Measurements from ENCODE around the gene XPOT. TPM values are rescaled to one million over a fixed set of nuclear protein-coding genes. Genes with fewer than 3 reads are reported as not detected.

Gene XPOT
- total RNA-seq, 1 experiment from 2014 or later: 130 TPM

DNA sequence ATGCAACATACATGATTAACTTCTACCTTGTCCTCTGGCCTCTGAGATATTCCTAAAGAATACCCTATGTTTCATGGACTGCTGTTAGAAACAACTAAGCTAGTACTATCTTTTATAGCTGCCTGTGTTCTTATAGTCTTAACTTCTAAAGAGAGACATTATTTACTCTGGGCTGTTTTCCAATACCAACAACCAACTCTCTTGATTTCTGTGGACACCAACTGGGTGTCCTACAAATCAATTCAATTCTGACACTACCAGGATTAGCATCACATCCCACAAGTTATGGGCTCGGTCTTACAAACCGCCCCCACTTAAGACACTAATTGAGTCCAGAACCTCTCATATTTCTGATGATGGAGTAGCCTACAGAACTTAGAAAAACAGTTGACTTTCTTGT is 8.3 kb downstream of the XPOT start:
- H4K20me1 ChIP-seq (ENCODE audit: control insufficient read depth, insufficient read depth, insufficient read length): no peaks in the 10 kb centered on the region
- no peak overlapping the region for H2BK15ac ChIP-seq (ENCODE audit: low read depth, low read length)
- Mint-ChIP-seq H3K36me3 (ENCODE audit: insufficient read depth in 1 of 3, low read depth in 3 of 3) (peaks cover 39 to 71% (median 66%) of the 10 kb centered on the region in 3 experiments; a peak in 6 of 7 replicates), H3K27ac (no peak overlapping the region), H3K4me3 (no peak overlapping the region), H3K27me3 (ENCODE audit: low read depth) (no peaks in the 10 kb centered on the region), H3K9me3 (no peaks in the 10 kb centered on the region), H3K4me1 (peaks cover 2 to 5% of the 10 kb centered on the region in 2 experiments; a peak in 3 of 4 replicates)
- peaks cover 7% of the 10 kb centered on the region; the same call in 1 of the 2 replicates for H3K79me2 ChIP-seq (ENCODE audit: insufficient read depth, low read length)
- H3K4ac ChIP-seq (ENCODE audit: low read depth, low read length): no peak overlapping the region
- H2BK12ac ChIP-seq (ENCODE audit: insufficient read length, low read depth, low read length): no peak overlapping the region
- no peaks in the 10 kb centered on the region for H3K27me3 ChIP-seq (ENCODE audit: insufficient read depth, low read length)
- H3K23ac ChIP-seq (ENCODE audit: insufficient read length, low read depth, low read length): no peak overlapping the region
- H3K9me3 ChIP-seq (ENCODE audit: control insufficient read depth, low read depth, low read length): no peaks in the 10 kb centered on the region
- H2BK5ac ChIP-seq (ENCODE audit: insufficient read length, low read length): no peak overlapping the region
- peaks cover 4% of the 10 kb centered on the region for H3K79me1 ChIP-seq (ENCODE audit: insufficient read depth, low read depth, low read length, poor library complexity, severe bottlenecking)
- no peak overlapping the region for H4K91ac ChIP-seq (ENCODE audit: insufficient read length, low read depth, low read length)
- H4K5ac ChIP-seq (ENCODE audit: insufficient read length, low read depth, low read length): no peak overlapping the region
- WGBS (ENCODE audit: extremely low coverage, insufficient read length, low lambda C conversion rate): no CpG with 5 or more reads among the region's 2 CpGs
- H3K14ac ChIP-seq (ENCODE audit: insufficient read depth, low read length): no peak overlapping the region
- H2BK20ac ChIP-seq (ENCODE audit: low read depth, low read length, poor library complexity, severe bottlenecking): no peak overlapping the region
- no peaks in the 10 kb centered on the region for H3K4me1 ChIP-seq (ENCODE audit: insufficient read depth, low read length)
- TF ChIP-seq, protein P1, sequence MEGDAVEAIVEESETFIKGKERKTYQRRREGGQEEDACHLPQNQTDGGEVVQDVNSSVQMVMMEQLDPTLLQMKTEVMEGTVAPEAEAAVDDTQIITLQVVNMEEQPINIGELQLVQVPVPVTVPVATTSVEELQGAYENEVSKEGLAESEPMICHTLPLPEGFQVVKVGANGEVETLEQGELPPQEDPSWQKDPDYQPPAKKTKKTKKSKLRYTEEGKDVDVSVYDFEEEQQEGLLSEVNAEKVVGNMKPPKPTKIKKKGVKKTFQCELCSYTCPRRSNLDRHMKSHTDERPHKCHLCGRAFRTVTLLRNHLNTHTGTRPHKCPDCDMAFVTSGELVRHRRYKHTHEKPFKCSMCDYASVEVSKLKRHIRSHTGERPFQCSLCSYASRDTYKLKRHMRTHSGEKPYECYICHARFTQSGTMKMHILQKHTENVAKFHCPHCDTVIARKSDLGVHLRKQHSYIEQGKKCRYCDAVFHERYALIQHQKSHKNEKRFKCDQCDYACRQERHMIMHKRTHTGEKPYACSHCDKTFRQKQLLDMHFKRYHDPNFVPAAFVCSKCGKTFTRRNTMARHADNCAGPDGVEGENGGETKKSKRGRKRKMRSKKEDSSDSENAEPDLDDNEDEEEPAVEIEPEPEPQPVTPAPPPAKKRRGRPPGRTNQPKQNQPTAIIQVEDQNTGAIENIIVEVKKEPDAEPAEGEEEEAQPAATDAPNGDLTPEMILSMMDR (conservative IDR thresholded peaks at IDR 0.05): no peak
- H3K27ac ChIP-seq (ENCODE audit: insufficient read length, low read depth, low read length): no peak overlapping the region
- no peak overlapping the region for H3T11ph ChIP-seq (ENCODE audit: low read length)
- H3K4me2 ChIP-seq (ENCODE audit: insufficient read depth, insufficient read length, low read length): no peak overlapping the region
- H3K9ac ChIP-seq (ENCODE audit: extremely low read depth, insufficient read length, low read length): no peak overlapping the region
- no peak overlapping the region for H3K56ac ChIP-seq (ENCODE audit: insufficient read length, low read depth, low read length)
- H3K18ac ChIP-seq (ENCODE audit: insufficient read length, low read depth, low read length): no peak overlapping the region
- no peaks in the 10 kb centered on the region for H3K23me2 ChIP-seq (ENCODE audit: insufficient read length, low read depth, low read length, poor library complexity, severe bottlenecking)
- no peak overlapping the region for H2BK120ac ChIP-seq (ENCODE audit: low read depth, low read length, poor library complexity, severe bottlenecking)
- no peak overlapping the region for H4K8ac ChIP-seq (replicated peaks; ENCODE audit: insufficient read length, low read depth, low read length)
- H2AK5ac ChIP-seq (ENCODE audit: insufficient read length, low read length): no peak overlapping the region
- no peak for DNase-seq
- no peak overlapping the region for H2AFZ ChIP-seq (ENCODE audit: low read length)
